Upper lobe of left lung (tissue), 4 donors: ENCODE measurements around the gene CD58.

ENCODE experiments used
- CTCF ChIP-seq, 6 experiments: fragments of 450-650 bp in 4 of 6; fragments of 200-600 bp in 2 of 6; sonication (generic) in 2 of 6; IDR thresholded peaks; one replicate each; pipeline ENCODE4 v1.5.1; 2016 to 2019; ENCODE audit warnings: antibody characterized with exemption in 6 of 6
- POLR2A ChIP-seq, 4 donors: fragments of 450-650 bp; IDR thresholded peaks; one replicate each; pipeline ENCODE4 v1.5.1; 2016 to 2017; ENCODE audit warnings: antibody characterized with exemption in 4 of 4, mild to moderate bottlenecking in 2 of 4
- POLR2AphosphoS5 ChIP-seq, 2 donors: sonication (generic); formaldehyde crosslinking; IDR thresholded peaks; one replicate each; pipeline ENCODE4 v1.5.1; 2017; ENCODE audit warnings: antibody characterized with exemption in 2 of 2

GRCh38 chr1:116572099-116572498 is 1.3 kb upstream of the CD58 start:
- TF ChIP-seq CTCF (IDR thresholded peaks at IDR 0.05): no peak
- TF ChIP-seq POLR2A (IDR thresholded peaks at IDR 0.05): no peak
- no peak for TF ChIP-seq POLR2AphosphoS5 (IDR thresholded peaks at IDR 0.05)
